Measurements from ENCODE around the gene CDIPT. TPM values are rescaled to one million over a fixed set of nuclear protein-coding genes. Genes with fewer than 3 reads are reported as not detected.
A peak's percentile ranks its signal among the peaks of the same experiment; 100 is the strongest.

The CDIPT gene
- total RNA-seq, 1 donor from 2014 or later: 52.1 TPM

- DNase-seq (ENCODE audit: low read depth in 2 of 2): peak in 1 of 2 donors; percentile 48
Observed at GRCh38 chr16:29811896-29812665, 50.9 kb downstream of the CDIPT start, which contains the start of gene PRRT2. Gene PRRT2, plus strand, starts transcription at chr16:29812193. Its CDS starts 862 bp downstream, at chr16:29813055.

- peak in 1 of 2 donors; percentile 95 for DNase-seq (ENCODE audit: low read depth in 2 of 2)
Observed at GRCh38 chr16:29811170-29811895, 51.7 kb downstream of the CDIPT start.

GRCh38 chr16:29810699-29811169 is 52.3 kb downstream of the CDIPT start:
- DNase-seq (ENCODE audit: low read depth in 2 of 2): no peak

- no peak for DNase-seq (ENCODE audit: low read depth in 2 of 2)
Observed at GRCh38 chr16:29809850-29810698, 53.0 kb downstream of the CDIPT start.

- no peak for DNase-seq (ENCODE audit: low read depth in 2 of 2)
Observed at GRCh38 chr16:29809031-29809747, 53.8 kb downstream of the CDIPT start.

Other genes with a start within 250 kb of the CDIPT start
- gene SPN, start 200.0 kb downstream of the CDIPT start, total RNA-seq: under 0.01 TPM in 1 of 2 replicates, not detected in the other
- gene QPRT, start 184.0 kb downstream of the CDIPT start, total RNA-seq: 0.13 and 0.25 TPM in 2 replicates
- gene C16orf54, start 117.2 kb downstream of the CDIPT start, total RNA-seq: not detected in 2 replicates
- not detected in 2 replicates for gene ZG16, start 85.0 kb downstream of the CDIPT start, total RNA-seq
- 24.1 and 47.2 TPM in 2 replicates for gene KIF22, start 72.5 kb downstream of the CDIPT start, total RNA-seq
- 139 and 171 TPM in 2 replicates for gene MAZ, start 56.7 kb downstream of the CDIPT start, total RNA-seq
- gene PRRT2, start 51.0 kb downstream of the CDIPT start, total RNA-seq: 0.25 TPM in 1 of 2 replicates, not detected in the other
- 13.2 and 15.2 TPM in 2 replicates for gene PAGR1, start 47.1 kb downstream of the CDIPT start, total RNA-seq
- 141 and 161 TPM in 2 replicates for gene MVP, start 42.8 kb downstream of the CDIPT start, total RNA-seq
- 0.26 and 2.5 TPM in 2 replicates for gene SEZ6L2, start 36.3 kb upstream of the CDIPT start, total RNA-seq
- 0.25 and 0.26 TPM in 2 replicates for gene ASPHD1, start 37.3 kb upstream of the CDIPT start, total RNA-seq
- gene KCTD13, start 63.0 kb upstream of the CDIPT start, total RNA-seq: 3.9 and 4.2 TPM in 2 replicates
- 50.6 and 62.7 TPM in 2 replicates for gene TMEM219, start 98.9 kb upstream of the CDIPT start, total RNA-seq
- gene TAOK2, start 110.6 kb upstream of the CDIPT start, total RNA-seq: 71.8 and 84.1 TPM in 2 replicates
- 4.4 and 5.6 TPM in 2 replicates for gene HIRIP3, start 132.4 kb upstream of the CDIPT start, total RNA-seq
- 13.0 and 14.2 TPM in 2 replicates for gene INO80E, start 133.0 kb upstream of the CDIPT start, total RNA-seq
- gene DOC2A, start 147.8 kb upstream of the CDIPT start, total RNA-seq: under 0.01 and 0.13 TPM in 2 replicates
- gene C16orf92, start 160.0 kb upstream of the CDIPT start, total RNA-seq: not detected in 2 replicates
- gene TLCD3B, start 168.0 kb upstream of the CDIPT start, total RNA-seq: not detected in 2 replicates
- gene ALDOA, start 202.5 kb upstream of the CDIPT start, total RNA-seq: 225 and 318 TPM in 2 replicates
- 214 and 244 TPM in 2 replicates for gene PPP4C, start 212.8 kb upstream of the CDIPT start, total RNA-seq
- under 0.01 and 0.13 TPM in 2 replicates for gene TBX6, start 228.7 kb upstream of the CDIPT start, total RNA-seq
- 13.0 and 27.9 TPM in 2 replicates for gene YPEL3, start 233.0 kb upstream of the CDIPT start, total RNA-seq